OCI-M2 (cell line): ENCODE data around the gene SLC43A3.
"Not testable (repeated sequence)": the region's sequence is repeated elsewhere in the genome, so short reads cannot be mapped to it uniquely, and the experiment has no call there.

Experiments used
- DNase-seq: peaks from one replicate; lab custom pipeline; 2025; ENCODE audit not compliant: unreplicated experiment; lab: John Stamatoyannopoulos, UW

SLC43A3 gene

DNA sequence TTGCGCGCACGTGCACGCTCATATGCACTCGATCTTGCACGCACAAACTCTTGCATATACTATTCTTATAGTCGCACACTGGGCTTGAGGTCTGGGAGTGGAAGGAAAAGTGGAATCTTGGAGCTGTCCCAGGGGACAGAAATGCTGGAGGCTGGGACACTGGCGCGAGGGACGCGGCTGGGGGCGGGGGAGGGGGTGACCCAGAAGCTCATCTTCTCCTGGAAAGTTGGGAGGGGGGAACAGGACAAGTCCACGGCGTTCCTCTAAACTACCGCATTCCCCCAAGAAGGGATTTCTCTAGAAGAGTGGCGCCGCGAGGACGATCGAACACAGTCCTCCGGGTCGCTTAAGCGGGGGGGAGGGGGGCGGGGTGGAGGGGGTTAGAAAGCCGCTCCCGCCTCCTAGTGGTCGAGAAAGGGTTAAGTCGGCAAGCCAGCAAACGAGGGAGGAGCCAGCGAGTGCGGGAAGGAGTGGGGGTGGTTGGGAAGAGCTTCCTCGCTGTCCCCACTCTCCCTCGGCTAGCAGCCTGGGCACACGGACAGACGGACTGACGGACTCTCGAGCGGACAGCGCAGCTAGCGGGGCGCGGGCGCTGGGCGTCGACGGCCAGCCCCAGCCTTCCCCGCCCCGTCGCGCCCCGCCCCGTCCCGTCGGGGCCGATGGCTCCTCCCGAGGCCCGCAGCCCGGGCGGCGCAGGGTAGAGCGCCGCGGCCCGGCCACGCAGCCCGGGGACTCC lies 33.3 kb upstream of the SLC43A3 start, which contains the start of gene RTN4RL2:
Gene RTN4RL2, plus strand, starts transcription at position 507 of the 736 bp plus-strand sequence. CDS start 338 bp downstream, outside the sequence.
- no peak for DNase-seq

DNA sequence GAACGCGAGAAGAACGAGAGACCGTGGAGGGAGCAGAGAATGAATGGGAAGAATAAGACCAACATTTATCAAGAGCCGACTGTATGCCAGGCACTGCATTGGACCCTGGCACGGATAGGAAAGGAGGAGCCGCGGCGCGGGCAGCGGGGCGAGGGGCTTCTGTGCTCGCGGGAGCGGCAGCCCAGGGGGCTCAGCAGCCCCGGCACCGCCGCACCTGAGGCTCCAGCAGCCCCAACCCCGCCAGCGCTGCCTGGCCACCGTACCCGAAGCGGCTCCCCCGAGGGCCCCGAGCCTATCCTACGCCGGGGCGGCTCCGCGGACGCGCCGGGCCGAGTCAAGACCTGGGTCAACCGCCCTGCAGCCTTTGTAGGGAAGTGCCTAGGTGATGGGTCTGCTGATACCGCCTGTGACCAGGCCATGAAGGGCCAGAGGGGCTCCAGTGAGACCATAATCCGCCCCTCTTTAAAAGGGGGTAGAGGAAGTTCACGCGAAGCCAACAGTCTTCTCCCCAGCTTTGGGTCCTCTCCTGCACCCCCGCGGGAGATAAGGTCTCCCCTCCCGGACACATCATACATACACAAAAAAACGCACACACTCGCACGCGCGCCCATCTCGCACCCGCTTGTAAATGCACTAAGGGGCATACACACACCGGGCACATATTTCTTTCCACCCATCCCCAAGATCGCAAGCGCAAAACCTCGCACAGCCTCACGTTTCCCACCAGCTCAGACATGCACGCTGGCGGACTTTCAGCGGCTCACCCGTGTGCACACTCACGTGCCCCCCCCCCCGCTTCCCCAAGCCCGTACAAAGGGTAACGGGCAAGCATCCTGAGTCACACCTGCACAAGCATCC lies 32.5 kb upstream of the SLC43A3 start:
- no peak for DNase-seq

DNA sequence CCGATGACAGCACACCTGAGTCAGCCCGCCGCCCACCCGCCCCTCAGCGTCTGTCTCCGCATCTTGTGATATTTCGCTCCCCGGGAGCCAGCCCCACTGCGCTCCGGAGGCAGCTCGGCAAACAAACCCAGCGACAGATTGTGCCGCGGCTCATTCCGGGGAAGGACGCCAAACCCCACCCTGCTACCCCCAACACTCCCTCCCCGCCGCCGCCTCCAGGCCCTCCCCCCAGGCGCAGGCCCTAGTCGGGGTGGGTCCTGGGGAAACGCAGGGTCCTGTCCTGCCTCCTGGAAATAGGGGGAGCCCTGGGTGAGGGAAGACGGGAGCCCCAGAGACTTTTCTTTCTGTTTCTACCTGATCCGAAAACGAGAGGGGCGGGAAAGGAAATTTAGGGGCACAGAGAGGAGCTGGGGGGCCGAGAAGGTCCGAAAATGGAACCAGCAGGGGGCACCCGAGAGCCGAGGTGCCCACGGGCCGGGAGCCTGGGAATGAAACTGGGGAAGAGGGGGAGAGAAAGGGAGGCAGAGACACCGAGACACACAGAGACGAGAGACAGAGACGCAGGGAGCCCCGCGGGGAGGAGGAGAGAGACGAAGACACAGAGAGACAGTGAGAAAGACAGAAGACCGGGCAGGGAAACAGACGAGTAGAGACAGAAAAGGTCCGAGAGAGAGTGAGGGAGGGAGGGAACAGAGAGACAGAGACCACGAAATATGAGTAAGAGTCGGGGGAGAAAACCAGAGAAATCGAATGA lies 31.7 kb upstream of the SLC43A3 start:
- no peak for DNase-seq

DNA sequence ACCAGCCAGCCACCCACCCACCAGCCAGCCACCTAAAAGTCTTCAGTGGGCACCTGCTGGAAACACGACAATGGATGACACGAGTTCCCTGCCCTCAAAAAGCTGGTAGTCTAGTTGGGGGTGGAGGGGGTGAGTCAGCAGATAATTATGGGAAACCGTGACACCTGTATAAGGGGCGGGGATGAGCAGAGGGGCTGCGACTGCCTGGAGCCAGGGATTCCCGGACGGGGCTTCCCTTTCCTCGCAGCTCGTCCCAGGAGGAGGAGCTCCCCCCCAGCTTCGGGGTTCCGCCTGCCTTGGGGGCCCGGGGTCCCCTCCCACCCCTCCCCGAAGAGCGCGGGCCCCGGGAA lies 31.1 kb upstream of the SLC43A3 start:
- no peak for DNase-seq

DNA sequence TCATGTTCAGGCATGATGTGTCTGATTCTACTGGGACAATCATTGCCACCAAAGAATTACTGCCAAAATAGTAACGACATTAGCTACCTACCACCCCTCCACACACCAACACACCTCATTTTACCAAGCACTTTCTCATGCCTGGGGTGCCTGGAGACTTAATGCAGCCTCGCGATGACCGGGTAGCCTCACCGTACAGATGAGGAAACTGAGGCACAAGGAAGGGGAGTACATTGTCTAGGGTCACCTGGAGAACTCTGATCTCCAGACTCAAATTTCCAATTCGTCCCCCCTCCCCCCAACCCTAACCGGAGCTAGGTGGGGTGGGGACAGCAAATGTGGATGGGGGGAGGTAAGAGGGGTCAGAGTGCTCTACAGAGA lies 30.7 kb upstream of the SLC43A3 start:
- DNase-seq, result no peak

DNA sequence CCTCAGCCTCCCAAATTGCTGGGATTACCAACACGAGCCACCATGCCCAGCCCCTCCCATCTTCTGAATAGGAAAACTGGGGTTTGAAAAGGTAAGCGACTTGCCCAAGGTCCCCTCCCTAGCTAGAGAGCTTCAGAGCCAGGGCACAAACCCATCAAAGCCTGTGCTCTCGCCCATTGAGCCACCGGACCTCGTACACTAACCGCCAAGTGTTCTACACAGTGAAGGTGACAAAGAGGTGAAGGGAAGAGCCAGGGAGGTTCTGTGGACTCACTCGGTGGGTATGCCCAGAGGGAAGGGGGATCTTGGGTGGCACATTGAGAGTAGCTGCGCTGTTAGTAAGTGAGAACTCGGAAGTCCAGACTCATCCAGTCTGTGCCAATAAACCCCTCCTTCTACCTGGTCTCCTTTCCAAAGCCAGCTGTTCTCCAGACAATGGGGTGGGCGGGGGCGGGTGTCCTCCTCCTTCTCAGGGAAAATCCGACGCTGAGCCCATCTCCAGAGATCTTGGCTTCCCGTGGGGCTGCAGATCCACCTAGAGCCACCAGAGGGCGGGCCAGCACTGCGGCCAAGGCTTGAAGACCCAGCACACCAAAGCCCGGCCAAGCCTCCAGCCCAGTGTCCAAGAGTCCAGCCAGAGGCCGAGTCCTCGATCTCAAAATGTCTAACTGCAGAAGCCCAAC lies 30.2 kb upstream of the SLC43A3 start:
- peak; percentile 37 for DNase-seq

DNA sequence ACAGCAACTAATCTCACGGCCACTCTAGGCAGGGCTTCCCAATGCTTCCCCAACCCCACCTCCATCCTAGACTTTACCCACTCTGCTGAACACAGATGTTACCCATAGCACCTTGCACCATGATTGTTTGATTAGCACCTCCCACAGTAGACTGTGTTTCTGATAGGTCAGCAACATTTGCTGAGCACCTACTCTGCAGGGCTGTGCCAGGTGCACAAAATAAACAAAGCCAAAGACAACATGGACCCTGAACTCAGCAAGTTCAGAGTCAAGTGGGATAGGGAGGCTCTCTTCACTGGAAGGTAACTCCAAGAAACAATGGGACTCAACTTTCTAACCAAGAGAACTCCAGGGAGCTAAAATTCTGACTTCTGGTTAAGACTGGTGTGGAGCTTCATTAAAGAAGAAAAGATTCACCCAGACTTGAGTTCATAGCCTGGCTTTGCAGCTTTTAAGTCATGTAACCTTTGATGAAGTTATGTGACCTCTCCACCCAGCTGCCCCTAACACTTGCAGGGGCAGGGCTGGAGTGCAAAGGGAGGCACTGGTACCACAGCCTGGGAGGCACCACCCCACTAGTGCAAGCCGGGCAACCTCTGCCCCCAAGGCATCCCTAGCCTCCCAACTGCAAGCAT lies 26.7 kb upstream of the SLC43A3 start:
- no peak for DNase-seq

DNA sequence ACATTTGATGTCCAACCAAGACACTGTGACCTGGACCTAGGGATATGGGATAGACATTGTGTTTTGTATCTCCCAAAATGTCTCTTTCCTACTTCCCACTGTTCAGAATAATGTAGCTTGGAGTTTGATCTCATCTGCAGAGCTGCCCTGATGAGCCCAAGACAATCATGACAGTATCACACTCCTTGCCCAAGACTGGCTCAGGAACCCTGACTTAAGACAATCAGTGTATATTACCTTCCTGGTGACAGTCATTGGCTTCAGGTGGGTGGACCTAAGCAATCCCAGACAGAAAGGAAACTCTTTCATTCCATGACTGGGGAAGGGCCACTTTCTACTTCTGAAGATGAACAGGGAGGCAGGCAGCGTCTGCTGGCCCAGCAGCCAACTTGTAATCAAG lies 19.1 kb upstream of the SLC43A3 start:
- no peak for DNase-seq

DNA sequence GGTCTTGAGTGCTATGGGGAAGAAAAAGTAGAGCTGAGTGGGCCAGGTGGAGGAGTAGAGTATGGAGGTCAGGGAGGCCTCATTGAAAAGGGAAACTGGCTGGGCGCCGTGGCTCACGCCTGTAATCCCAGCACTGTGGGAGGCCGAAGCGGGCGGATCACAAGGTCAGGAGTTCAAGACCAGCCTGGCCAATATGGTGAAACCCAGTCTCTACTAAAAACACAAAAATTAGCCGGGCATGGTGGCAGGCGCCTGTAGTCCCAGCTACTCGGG lies 18.1 kb upstream of the SLC43A3 start:
- DNase-seq, result not testable (repeated sequence)

DNA sequence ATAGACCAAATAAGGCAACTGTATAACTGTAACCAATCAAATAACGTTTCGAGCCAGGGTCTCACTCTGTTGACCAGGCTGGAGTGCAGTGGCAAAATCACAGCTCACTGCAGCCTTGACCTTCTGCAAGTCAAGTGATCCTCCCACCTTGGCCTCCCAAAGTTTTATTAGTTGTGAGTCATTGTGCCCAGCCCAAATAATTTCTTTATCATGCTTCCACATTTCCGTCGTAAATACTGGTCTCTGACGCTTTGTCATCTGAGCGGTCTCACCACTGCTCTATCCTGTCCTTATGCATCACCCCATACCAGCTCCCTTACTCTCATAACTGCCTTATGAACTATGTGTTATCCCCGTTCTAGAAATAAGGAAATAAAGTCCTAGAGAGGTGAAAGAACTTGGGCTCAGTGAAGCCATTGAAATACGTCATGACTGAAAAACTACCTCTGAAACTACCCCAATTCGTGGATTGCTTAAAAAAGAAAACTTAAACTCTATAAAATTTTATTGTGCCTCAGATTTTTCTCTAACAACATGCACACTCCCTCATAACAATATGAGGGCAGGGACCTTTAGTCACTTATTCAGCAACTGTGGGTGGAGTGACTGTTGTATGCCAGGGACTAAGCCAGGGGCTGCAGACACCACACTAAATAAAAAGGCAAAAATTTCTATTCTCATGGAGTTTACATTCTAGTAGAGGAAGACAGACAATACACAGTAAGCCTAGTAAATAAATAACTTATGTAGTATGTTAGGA lies 17.6 kb upstream of the SLC43A3 start:
- DNase-seq, result no peak

DNA sequence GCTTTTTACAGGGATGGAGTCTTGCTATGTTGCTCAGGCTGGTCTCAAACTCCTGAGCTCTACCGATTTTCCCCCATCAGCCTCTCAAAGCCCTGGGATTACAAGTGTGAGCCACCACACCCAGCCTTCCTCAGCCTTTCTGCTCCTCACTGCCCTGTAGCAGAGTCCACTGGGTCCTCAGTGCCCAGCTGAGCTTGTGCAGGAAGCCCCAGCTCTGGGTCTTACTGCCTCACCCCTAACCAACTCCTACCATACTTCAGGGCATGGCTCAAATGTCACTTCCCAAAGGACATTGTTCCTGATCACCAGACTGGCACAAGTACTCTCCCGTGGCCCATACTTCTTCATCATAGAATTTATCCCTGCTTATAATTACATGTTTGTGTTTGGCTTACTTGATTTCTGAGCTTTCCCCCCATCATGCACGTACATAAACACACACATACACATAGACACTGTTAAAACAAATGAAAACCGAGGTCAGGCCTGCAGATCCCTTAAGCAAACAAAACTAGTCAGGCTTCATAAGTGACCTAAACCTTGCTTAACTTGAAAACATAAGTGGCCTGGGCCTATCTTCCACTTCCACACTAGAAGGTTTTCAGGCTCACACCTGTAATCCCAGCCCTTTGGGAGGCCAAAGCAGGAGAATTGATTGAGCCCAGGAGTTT lies 14.0 kb upstream of the SLC43A3 start:
- no peak for DNase-seq

DNA sequence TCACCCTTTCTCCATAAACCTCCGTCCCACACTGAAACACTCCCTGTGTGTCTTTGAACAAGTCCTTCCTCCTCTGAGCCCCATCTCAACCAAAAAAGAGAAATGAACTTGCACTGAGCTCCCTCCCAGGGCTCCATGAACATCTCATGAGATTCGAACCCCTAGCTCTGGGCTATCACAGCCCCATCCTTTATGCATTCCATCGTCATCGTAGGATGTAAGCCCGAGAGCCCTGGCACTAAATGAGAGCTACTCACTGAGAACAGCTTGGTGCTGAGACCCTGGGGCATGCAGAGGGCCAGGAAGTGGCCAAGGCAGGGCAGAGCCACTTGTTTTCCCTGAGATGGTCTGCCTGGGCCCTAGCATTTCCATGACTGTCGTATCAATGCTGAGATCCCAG lies 12.9 kb upstream of the SLC43A3 start:
- no peak for DNase-seq

DNA sequence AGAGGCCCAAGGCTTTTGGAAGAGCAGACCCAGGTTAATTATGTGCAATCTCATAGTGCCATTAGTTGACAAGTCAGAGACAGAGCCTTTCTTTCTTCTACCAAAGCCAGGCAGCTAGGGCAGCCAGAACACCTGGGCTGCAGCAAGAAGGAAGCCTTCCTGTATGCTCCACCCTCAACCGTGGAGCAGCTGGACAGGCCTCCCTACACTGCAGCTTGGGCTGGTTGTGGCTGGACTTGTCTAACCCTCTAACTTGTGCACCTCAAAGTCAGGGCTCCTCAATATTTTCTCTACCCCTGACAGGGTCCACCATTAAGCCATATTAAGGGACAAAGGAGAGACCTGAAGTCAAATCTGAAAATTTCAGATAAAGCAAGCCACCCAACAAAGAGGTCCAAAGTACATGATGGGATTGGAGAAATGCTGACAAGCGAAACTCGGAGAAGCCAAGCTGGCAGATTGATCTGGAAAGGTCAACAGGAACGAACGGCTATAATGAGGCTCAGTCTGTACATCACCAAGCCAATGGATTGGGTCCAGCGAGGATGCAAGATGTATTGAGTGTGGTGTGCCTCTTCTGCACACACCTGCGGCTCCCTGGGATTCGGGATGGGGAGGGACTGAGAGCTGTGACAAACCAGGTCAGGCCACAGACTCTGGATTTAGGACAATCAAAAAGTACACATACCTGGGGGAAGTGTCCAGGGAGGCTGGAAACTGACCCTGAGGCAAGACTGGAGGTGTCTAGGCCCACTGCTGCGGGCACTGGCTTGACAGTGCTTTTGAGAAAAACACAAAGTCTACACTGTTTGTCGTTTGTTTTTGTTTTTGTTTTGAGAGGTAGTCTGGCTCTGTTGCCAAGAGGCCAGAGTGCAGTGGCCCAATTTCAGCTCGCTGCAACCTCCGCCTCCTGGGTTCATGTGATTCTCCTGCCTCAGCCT lies 11.7 kb upstream of the SLC43A3 start:
- no peak for DNase-seq

DNA sequence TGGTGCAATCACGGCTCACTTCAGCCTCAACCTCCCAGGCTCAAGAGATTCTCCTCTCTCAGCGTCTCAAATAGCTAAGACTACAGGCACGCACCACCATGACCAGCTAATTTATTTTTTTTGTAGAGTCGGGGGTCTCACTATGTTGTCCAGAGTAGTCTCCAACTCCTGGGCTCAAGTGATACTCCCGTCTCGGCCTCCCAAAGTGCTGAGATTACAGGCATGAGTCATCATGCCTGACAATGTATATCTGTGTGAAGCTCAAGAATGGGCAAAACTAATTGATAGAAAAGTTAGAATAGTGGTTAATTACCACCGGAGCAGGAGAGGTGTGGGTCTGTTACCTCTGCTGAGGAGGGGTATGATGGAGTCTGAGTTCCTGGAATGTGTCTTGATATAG lies 9.1 kb upstream of the SLC43A3 start:
- no peak for DNase-seq

DNA sequence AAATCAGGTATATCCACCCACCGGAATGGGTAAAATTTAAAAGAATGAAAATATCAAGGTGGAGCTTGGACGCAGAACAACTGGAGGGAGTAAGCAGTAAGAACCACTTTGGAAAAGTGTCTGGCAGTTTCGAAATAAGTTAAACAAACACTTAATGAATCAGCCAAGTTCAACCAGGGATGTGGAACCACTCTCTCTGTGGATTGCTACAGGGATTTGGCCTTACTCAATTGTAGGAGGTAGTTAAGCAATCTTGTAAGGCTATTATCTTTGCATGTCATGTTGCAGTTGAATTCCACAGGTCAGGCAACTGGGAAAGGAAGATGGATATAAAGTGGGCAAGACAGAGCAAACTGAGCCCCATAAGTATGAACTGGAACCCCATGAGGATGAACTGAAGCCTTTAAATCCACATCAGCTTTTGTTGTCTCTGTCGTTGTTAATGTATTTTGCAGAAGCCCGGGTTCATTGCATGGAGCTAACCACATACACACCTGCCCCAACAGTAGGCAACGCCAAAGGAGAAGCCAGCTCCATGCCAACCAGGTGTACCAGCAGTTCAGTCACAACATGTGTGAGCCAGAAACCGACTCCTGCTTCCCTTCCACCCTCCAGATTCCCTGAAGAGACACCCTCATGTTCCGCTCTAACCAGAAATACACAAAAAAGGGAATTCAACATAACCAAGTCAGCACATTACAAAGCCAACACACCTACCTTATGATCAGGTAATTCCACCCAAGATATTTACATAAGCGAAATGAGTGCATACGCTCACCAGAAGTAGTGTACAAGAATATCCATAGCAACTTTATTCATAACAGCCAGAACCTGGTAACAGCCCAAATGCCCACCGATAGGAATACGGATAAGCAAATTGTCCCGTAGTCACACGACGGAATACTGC lies 8.0 kb upstream of the SLC43A3 start:
- DNase-seq, result no peak

DNA sequence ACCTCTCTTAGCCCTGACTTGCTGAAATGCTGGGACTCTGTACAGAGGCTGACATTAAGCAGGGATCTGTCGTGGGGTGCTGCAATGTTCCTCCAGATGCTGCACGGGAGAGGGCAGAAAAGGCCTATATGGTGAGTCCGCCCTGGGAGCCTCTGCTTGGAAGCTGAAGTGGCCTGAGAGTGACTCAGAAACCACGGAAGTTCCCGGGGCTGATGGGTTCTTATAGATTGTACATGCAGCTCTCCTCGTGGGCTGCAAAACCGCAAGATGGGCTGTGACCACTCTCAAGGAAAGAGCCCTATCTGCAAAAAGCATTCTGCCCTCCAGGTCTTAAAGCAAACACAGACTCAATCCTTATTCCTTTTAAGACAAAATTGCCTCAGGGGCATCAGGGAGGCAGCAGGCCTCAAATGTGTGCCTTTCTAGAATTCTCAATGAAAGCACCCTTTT lies 5.8 kb upstream of the SLC43A3 start:
- DNase-seq, result peak; percentile 44

DNA sequence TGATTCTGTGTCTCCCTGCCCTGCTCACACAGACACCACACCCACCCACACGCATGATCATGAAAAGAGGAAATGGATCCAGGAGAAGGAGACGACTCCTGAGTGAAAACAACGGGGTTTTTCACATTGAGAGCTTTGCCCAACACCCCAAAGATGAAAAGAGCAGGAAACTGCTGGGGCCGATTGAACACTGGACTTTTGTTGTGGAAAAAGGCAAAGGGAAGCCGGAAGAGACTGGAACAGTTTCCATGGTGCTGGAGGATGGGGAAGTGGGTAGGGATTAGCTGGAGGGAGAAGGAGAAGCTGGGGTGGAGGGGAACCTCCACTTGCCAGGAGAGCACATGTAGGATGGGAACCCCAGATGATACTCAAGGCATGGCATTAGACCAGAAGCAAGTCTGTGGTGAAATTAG lies 5.2 kb upstream of the SLC43A3 start:
- no peak for DNase-seq
